ENCODE results near the gene KPNA5.

- TF ChIP-seq CTCF (IDR thresholded peaks at IDR 0.05) (no peak), POLR2AphosphoS5 (IDR thresholded peaks at IDR 0.05) (no peak), POLR2A (IDR thresholded peaks at IDR 0.05) (no peak), EP300 (IDR thresholded peaks at IDR 0.05) (no peak)
Observed at GRCh38 chr6:116763048-116763447, 82.0 kb downstream of the KPNA5 start.
